GM21737 (cell line): ENCODE results near the gene CDON.

Source experiments
- ATAC-seq: cut with Tn5 transposase; IDR thresholded peaks from one replicate; pipeline ENCODE4 v1.9.1; 2021; ENCODE audit warnings: mild to moderate bottlenecking, moderate library complexity; ENCODE audit not compliant: unreplicated experiment

The CDON gene

GRCh38 chr11:126062679-126063506, at the start of gene CDON:
CDON (minus strand) TSS chr11:126062866; CDS start chr11:126023476, 39,390 bp downstream.
- peak; percentile 97 for ATAC-seq

GRCh38 chr11:126111458-126112116, 48.9 kb upstream of the CDON start:
- no peak for ATAC-seq

GRCh38 chr11:126109941-126110731, 47.5 kb upstream of the CDON start:
- no peak for ATAC-seq

GRCh38 chr11:126106594-126107328, 44.1 kb upstream of the CDON start:
- no peak for ATAC-seq

GRCh38 chr11:126105748-126106080, 43.0 kb upstream of the CDON start:
- ATAC-seq = no peak

GRCh38 chr11:126105022-126105747, 42.5 kb upstream of the CDON start:
- no peak for ATAC-seq

- ATAC-seq = no peak
Observed at GRCh38 chr11:126104420-126104819, 41.8 kb upstream of the CDON start.

GRCh38 chr11:126103150-126103549, 40.5 kb upstream of the CDON start:
- no peak for ATAC-seq

- ATAC-seq = no peak
Observed at GRCh38 chr11:126102436-126102981, 39.8 kb upstream of the CDON start.

- no peak for ATAC-seq
Observed at GRCh38 chr11:126101930-126102283, 39.2 kb upstream of the CDON start.

GRCh38 chr11:126101251-126101929, 38.7 kb upstream of the CDON start:
- no peak for ATAC-seq

GRCh38 chr11:126100716-126101115, 38.0 kb upstream of the CDON start:
- no peak for ATAC-seq

GRCh38 chr11:126098204-126098769, 35.6 kb upstream of the CDON start:
- no peak for ATAC-seq

- ATAC-seq = no peak
Observed at GRCh38 chr11:126095745-126096144, 33.1 kb upstream of the CDON start.

GRCh38 chr11:126090452-126090851, 27.8 kb upstream of the CDON start:
- ATAC-seq = no peak

GRCh38 chr11:126088999-126089398, 26.3 kb upstream of the CDON start:
- no peak for ATAC-seq

GRCh38 chr11:126086248-126086647, 23.6 kb upstream of the CDON start:
- ATAC-seq = no peak

- no peak for ATAC-seq
Observed at GRCh38 chr11:126084608-126084912, 21.9 kb upstream of the CDON start.

GRCh38 chr11:126083829-126084607, 21.4 kb upstream of the CDON start:
- ATAC-seq = peak; percentile 78
